ENCODE results near the gene MRPL42.

DNA sequence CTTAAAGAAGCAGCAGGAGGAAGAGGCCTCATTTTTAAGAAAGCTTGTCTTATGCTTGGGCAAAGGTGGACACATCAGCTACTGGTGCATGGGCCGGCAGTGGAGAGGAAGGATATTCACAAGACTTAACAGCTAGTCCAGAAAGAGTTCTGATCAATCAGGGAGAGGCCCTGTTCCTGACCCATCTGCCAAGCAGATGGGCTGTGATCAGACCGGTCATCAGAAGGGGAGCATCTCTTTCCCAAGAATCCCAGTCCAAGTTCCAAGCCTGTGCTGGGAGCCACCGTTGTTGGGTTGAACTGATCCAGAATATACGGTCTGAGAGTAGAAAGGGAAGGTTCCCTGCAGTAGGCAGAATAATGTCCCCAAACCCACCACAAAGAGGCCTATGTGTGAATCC, 72.5 kb downstream of the MRPL42 start:
- TF ChIP-seq, protein P1, sequence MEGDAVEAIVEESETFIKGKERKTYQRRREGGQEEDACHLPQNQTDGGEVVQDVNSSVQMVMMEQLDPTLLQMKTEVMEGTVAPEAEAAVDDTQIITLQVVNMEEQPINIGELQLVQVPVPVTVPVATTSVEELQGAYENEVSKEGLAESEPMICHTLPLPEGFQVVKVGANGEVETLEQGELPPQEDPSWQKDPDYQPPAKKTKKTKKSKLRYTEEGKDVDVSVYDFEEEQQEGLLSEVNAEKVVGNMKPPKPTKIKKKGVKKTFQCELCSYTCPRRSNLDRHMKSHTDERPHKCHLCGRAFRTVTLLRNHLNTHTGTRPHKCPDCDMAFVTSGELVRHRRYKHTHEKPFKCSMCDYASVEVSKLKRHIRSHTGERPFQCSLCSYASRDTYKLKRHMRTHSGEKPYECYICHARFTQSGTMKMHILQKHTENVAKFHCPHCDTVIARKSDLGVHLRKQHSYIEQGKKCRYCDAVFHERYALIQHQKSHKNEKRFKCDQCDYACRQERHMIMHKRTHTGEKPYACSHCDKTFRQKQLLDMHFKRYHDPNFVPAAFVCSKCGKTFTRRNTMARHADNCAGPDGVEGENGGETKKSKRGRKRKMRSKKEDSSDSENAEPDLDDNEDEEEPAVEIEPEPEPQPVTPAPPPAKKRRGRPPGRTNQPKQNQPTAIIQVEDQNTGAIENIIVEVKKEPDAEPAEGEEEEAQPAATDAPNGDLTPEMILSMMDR (IDR thresholded peaks at IDR 0.05), result no peak
- TF ChIP-seq POLR2A (IDR thresholded peaks at IDR 0.05), result no peak
